GM18867 (cell line): Measurements from ENCODE around the gene INPP5J.

Experiments
- ATAC-seq: cut with Tn5 transposase; IDR thresholded peaks from one replicate; pipeline ENCODE4 v1.9.1; 2021; ENCODE audit warnings: mild to moderate bottlenecking, moderate library complexity; ENCODE audit not compliant: unreplicated experiment

The INPP5J gene

DNA sequence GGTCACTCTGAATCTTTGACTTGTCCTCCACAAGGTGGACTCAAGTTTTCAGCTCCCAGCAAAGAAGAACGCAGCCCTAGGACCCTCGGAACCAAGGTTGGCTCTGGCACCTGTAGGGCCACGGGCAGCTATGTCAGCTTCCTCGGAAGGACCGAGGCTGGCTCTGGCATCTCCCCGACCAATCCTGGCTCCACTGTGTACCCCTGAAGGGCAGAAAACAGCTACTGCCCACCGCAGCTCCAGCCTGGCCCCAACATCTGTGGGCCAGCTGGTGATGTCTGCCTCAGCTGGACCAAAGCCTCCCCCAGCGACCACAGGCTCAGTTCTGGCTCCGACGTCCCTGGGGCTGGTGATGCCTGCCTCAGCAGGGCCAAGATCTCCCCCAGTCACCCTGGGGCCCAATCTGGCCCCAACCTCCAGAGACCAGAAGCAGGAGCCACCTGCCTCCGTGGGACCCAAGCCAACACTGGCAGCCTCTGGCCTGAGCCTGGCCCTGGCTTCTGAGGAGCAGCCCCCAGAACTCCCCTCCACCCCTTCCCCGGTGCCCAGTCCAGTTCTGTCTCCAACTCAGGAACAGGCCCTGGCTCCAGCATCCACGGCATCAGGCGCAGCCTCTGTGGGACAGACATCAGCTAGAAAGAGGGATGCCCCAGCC is 2.2 kb downstream of the INPP5J start:
- ATAC-seq = no peak

GRCh38 chr22:31125521-31126117 is 2.9 kb downstream of the INPP5J start:
- ATAC-seq = no peak

GRCh38 chr22:31126128-31126868 is 3.5 kb downstream of the INPP5J start:
- ATAC-seq = no peak

DNA sequence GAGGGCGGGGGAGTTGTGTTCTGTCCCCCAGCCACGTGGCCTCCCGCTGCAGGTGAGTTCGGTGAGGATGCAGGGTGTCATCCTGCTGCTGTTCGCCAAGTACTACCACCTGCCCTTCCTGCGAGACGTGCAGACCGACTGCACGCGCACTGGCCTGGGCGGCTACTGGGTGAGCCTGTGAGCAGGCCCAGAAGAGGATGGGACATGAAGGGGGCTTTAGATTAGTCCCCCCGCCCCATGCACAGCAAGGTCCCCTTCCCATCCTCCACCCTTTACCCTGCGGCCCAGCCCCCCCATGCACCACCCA is 4.1 kb downstream of the INPP5J start:
- no peak for ATAC-seq

DNA sequence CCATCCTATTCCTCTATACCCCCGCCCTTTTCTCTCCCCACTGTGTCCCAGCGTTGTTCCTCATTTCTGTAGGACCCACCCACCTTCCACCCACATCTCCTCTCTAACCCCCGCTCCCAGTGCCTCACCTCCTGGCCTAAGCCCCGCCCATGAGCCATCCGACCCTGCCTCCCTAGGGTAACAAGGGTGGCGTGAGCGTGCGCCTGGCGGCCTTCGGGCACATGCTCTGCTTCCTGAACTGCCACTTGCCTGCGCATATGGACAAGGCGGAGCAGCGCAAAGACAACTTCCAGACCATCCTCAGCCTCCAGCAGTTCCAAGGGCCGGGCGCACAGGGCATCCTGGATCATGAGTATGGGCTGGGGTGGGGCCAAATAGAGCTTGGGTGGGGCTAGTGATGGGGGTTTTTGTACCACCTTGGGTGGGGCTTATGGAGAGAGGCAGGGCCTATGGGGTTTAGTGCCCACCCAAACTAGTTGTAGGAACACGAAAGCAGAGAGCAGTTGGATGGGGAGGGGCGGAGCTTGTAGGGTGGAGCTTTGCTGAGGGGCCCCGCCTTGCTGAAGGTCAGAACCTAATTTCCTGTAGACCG is 4.5 kb downstream of the INPP5J start:
- no peak for ATAC-seq

DNA sequence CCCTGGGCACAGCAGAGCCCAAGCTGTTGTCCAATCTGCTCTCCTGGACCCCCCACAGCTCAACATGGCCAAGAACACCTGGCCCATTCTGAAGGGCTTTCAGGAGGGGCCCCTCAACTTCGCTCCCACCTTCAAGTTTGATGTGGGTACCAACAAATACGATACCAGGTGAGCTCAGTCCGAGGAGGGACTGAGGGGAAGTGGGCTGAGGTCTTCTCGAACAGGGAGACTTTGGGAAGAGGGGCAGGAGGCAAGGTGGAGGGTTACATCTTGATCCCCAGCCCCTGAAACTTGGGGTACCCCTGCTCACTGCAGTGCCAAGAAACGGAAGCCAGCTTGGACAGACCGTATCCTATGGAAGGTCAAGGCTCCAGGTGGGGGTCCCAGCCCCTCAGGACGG is 5.4 kb downstream of the INPP5J start:
- ATAC-seq = no peak

GRCh38 chr22:31130873-31131272 is 8.1 kb downstream of the INPP5J start:
- ATAC-seq = no peak

- ATAC-seq = no peak
Observed at GRCh38 chr22:31133911-31134310, 11.1 kb downstream of the INPP5J start.

- no peak for ATAC-seq
Observed at GRCh38 chr22:31134688-31135087, 11.9 kb downstream of the INPP5J start.

GRCh38 chr22:31135706-31136105 is 12.9 kb downstream of the INPP5J start:
- ATAC-seq = no peak

GRCh38 chr22:31136155-31136554 is 13.4 kb downstream of the INPP5J start:
- ATAC-seq = no peak

- ATAC-seq = no peak
Observed at GRCh38 chr22:31136711-31137110, 13.9 kb downstream of the INPP5J start.

- no peak for ATAC-seq
Observed at GRCh38 chr22:31137721-31138120, 15.0 kb downstream of the INPP5J start.

DNA sequence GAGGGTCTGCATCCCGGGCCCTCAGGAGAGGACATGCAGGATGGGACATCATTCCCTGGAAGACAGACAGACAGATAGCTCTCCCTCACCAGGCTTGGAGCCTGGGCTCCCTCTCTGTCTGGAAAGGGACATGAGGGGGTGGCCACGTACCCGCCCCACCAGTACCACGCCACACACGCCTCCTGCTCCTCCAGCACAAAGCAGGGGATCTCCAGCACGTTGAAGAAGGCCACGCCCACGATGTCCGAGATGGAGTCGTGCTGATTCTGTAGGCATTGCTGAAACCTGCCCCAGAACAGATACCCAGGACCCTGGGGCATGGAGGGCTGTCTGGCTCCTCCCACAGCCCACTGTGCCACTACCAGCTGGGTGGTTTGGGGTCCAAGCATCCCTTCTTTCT is 15.4 kb downstream of the INPP5J start:
- no peak for ATAC-seq

DNA sequence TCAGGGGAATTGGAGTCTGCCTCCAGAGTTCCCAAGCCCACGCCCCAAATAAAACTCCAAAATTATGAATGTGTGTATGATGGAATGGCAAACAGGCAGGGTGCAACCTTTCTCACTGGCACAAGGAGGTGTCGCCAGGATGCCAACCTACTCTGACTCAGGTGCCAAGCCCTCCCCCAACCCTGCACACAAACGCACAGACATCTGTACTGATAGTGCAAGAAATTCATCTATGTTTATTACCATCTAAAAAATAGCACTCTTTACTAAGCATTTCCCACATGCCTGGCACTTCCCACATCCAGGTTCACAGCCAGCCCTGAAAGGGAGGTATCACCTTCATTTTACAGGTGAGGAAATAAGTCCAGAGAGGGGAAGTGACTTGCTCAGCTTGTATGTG is 16.3 kb downstream of the INPP5J start:
- no peak for ATAC-seq

- no peak for ATAC-seq
Observed at GRCh38 chr22:31139866-31140716, 17.3 kb downstream of the INPP5J start, which contains the start of gene PLA2G3. Gene PLA2G3 (minus strand): TSS chr22:31140508. CDS start chr22:31140354, 154 bp downstream.

- no peak for ATAC-seq
Observed at GRCh38 chr22:31140746-31141145, 18.0 kb downstream of the INPP5J start.

- ATAC-seq = no peak
Observed at GRCh38 chr22:31141551-31141950, 18.8 kb downstream of the INPP5J start.

GRCh38 chr22:31142285-31142684 is 19.5 kb downstream of the INPP5J start:
- no peak for ATAC-seq

DNA sequence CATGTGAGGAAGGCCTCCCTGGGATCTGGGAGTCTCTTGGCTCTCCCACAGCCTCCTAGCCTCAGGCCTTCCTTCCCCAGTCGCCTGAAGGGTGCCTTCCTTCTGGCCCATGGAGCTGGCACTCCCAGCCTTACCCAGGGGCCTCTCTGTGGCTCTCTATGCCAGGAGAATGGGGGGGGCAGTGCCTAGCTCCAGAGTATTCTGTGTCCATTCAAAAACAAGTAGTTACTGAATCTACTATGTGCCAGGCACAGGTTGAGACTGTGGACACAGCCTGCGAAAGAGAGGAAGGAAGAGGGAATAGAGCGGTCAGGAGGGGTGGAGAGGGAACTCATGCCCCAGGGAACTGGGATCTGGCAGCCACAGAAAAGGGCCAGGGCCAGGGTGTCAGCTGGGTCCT is 20.3 kb downstream of the INPP5J start:
- no peak for ATAC-seq

DNA sequence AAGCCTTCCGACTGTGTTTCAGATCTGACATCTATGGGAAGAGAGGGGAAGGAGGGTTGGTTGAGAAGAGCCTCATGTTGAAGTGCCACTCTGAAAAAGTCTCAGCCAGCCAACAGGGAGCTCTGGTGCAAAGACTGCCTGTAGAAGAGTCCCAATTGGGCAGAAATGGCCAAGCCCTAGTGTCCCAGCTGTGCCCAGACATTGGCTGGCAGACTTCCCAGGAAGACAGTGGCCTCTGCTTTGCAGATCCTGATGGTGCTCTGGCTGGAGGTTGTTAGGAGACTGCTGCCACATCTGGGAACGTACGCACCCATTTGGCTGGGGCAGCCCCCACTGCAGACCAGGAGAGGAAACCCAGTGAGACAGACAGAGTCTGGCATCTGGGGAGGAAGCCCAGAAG is 20.8 kb downstream of the INPP5J start:
- no peak for ATAC-seq
